Measurements from ENCODE around the gene CACNA2D3. TPM values are rescaled to one million over a fixed set of nuclear protein-coding genes. Genes with fewer than 3 reads are reported as not detected.

Gene CACNA2D3
- total RNA-seq, 1 experiment from 2014 or later: not detected

DNA sequence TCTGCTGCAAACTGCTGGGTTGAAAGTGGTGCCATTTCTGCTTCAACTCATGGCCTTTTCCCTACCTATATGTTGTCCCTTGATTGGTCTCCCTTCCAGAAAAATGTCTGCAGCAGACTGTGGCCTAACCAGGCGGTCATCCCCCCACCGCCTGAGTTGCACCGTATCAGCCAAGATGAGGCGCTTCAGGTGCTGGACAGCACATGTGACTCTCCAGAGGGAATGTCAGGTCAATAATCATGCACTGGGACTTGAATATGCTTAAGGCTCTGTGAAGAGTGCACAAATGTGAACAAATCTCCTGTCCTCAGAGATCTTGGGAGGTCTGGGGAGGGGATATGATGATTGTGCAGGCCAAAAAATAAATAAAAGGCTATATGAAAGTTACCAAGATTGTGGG is 773.3 kb downstream of the CACNA2D3 start:
- Mint-ChIP-seq H3K9me3 (ENCODE audit: unreplicated experiment) (no peaks in the 10 kb centered on the region), H3K4me1 (ENCODE audit: low read depth, unreplicated experiment) (no peaks in the 10 kb centered on the region), H3K27me3 (ENCODE audit: insufficient read depth, unreplicated experiment) (peaks cover 2% of the 10 kb centered on the region), H3K36me3 (ENCODE audit: insufficient read depth, unreplicated experiment) (no peaks in the 10 kb centered on the region), H3K27ac (ENCODE audit: unreplicated experiment) (no peak overlapping the region), H3K4me3 (ENCODE audit: unreplicated experiment) (no peak overlapping the region)
- H3K27me3 ChIP-seq (replicated peaks; ENCODE audit: control insufficient read depth, insufficient read depth, low read length): no peaks in the 10 kb centered on the region
- no peaks in the 10 kb centered on the region for H3K9me3 ChIP-seq
- no TSS peak for BruUV-seq (replicated peaks)
- TF ChIP-seq, protein P1, sequence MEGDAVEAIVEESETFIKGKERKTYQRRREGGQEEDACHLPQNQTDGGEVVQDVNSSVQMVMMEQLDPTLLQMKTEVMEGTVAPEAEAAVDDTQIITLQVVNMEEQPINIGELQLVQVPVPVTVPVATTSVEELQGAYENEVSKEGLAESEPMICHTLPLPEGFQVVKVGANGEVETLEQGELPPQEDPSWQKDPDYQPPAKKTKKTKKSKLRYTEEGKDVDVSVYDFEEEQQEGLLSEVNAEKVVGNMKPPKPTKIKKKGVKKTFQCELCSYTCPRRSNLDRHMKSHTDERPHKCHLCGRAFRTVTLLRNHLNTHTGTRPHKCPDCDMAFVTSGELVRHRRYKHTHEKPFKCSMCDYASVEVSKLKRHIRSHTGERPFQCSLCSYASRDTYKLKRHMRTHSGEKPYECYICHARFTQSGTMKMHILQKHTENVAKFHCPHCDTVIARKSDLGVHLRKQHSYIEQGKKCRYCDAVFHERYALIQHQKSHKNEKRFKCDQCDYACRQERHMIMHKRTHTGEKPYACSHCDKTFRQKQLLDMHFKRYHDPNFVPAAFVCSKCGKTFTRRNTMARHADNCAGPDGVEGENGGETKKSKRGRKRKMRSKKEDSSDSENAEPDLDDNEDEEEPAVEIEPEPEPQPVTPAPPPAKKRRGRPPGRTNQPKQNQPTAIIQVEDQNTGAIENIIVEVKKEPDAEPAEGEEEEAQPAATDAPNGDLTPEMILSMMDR (IDR thresholded peaks at IDR 0.05; ENCODE audit: insufficient read depth in 1 of 2, low read depth in 1 of 2, low read length in 1 of 2, severe bottlenecking in 1 of 2, unreplicated experiment in 1 of 2): no peak
- H3K4me3 ChIP-seq (ENCODE audit: low read depth, low read length): no peak overlapping the region
- H3K36me3 ChIP-seq (ENCODE audit: control insufficient read depth, insufficient read depth, low read length): no peaks in the 10 kb centered on the region
- ChIA-PET POLR2A (no interaction called here), CTCF (no interaction called here)
- intact Hi-C loops (cut with micrococcal nuclease; ENCODE audit: unreplicated experiment): no loop called here
- peaks cover 15% of the 10 kb centered on the region for H3K4me1 ChIP-seq
- no peak for DNase-seq

DNA sequence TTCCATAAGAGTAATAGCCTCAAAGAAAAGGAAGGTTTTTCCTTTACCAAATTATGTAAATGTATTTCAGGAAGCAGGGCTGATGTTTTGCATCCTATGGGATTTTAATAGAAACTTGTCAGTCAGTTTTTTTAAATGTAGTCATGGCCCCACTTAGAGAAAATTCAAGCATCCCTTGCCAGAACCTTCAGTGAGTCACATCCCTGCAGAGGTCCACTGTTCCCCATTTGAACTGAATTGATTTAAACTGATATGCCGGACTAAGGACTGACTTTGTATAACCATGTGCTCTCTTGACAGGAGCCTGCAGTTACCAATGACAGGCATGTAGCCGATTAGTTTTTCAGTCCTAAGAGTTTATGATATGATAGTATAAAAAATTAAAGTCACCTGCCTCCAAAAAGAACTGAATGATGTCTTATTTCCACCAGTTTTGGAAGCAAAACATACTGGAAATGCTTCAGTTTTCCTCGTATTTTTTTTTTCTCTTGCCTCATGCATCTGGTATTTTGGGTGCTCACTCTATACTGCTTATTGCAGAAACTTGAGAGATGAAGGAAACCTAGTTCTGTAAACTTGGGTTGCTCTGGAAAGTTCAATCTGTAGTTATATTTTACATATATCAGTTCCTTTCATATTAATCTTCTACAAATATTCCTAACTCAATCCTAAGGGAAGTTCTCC is 774.8 kb downstream of the CACNA2D3 start:
- Histone ChIP-seq H3K27me3 (replicated peaks; ENCODE audit: control insufficient read depth, insufficient read depth, low read length) (no peaks in the 10 kb centered on the region), H3K4me3 (ENCODE audit: low read depth, low read length) (no peak overlapping the region), H3K4me1 (no peaks in the 10 kb centered on the region; the same call in 1 of the 2 replicates), H3K9me3 (no peaks in the 10 kb centered on the region), H3K36me3 (ENCODE audit: control insufficient read depth, insufficient read depth, low read length) (no peaks in the 10 kb centered on the region)
- intact Hi-C loops (cut with micrococcal nuclease; ENCODE audit: unreplicated experiment): no loop called here
- CTCF ChIA-PET: no interaction called here
- BruUV-seq (replicated peaks): no TSS peak
- Mint-ChIP-seq H3K27ac (ENCODE audit: unreplicated experiment) (no peak overlapping the region), H3K4me1 (ENCODE audit: low read depth, unreplicated experiment) (no peaks in the 10 kb centered on the region), H3K9me3 (ENCODE audit: unreplicated experiment) (no peaks in the 10 kb centered on the region), H3K27me3 (ENCODE audit: insufficient read depth, unreplicated experiment) (peaks cover 2% of the 10 kb centered on the region), H3K36me3 (ENCODE audit: insufficient read depth, unreplicated experiment) (no peaks in the 10 kb centered on the region), H3K4me3 (ENCODE audit: unreplicated experiment) (no peak overlapping the region)
- DNase-seq: no peak
- TF ChIP-seq, protein P1 (IDR thresholded peaks at IDR 0.05; ENCODE audit: insufficient read depth in 1 of 2, low read depth in 1 of 2, low read length in 1 of 2, severe bottlenecking in 1 of 2, unreplicated experiment in 1 of 2): no peak
- POLR2A ChIA-PET: no interaction called here

DNA sequence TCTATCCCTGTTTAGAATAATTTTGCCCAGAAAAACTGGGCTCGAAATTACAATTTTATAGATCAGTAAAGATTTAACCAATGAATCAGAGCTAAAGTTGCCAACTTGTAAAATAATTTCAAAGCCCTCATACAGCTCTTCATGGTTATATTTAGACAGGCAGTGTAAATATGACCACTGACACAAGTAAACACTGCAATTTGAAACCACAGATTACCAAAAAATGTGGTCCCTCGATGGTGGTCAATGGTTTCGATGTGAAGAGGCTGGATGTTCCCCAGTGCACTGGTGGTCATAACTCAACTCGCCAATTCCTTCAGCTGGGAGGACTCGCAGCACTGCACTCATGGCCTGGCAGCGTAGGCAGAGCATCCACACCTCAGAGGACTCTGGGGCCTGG is 776.9 kb downstream of the CACNA2D3 start:
- Histone ChIP-seq H3K4me3 (ENCODE audit: low read depth, low read length) (no peak overlapping the region), H3K4me1 (no peaks in the 10 kb centered on the region), H3K9me3 (no peaks in the 10 kb centered on the region), H3K36me3 (ENCODE audit: control insufficient read depth, insufficient read depth, low read length) (no peaks in the 10 kb centered on the region), H3K27me3 (replicated peaks; ENCODE audit: control insufficient read depth, insufficient read depth, low read length) (no peaks in the 10 kb centered on the region)
- POLR2A ChIA-PET: no interaction called here
- no peak for DNase-seq
- no peaks in the 10 kb centered on the region for H3K9me3 Mint-ChIP-seq (ENCODE audit: unreplicated experiment)
- CTCF ChIA-PET: no interaction called here
- BruUV-seq (replicated peaks): no TSS peak
- no peaks in the 10 kb centered on the region for H3K36me3 Mint-ChIP-seq (ENCODE audit: insufficient read depth, unreplicated experiment)
- intact Hi-C loops (cut with micrococcal nuclease; ENCODE audit: unreplicated experiment): no loop called here
- TF ChIP-seq, protein P1 (IDR thresholded peaks at IDR 0.05; ENCODE audit: insufficient read depth in 1 of 2, low read depth in 1 of 2, low read length in 1 of 2, severe bottlenecking in 1 of 2, unreplicated experiment in 1 of 2): no peak
- peaks cover 2% of the 10 kb centered on the region for H3K27me3 Mint-ChIP-seq (ENCODE audit: insufficient read depth, unreplicated experiment)
- no peak overlapping the region for H3K27ac Mint-ChIP-seq (ENCODE audit: unreplicated experiment)
- H3K4me3 Mint-ChIP-seq (ENCODE audit: unreplicated experiment): no peak overlapping the region
- H3K4me1 Mint-ChIP-seq (ENCODE audit: low read depth, unreplicated experiment): no peaks in the 10 kb centered on the region

Data from Caco-2 (cell line).